IPS-20b (cell line): ENCODE results near the gene SIRPB2.
A peak's percentile ranks its signal among the peaks of the same experiment; 100 is the strongest.

Source experiments
- H3K27ac ChIP-seq: one replicate; pipeline ENCODE4 v1.5.1; 2013; ENCODE audit warnings: low read length
- H3K27me3 ChIP-seq: 2 replicates; pipeline ENCODE4 v1.6.1; 2013; ENCODE audit warnings: mild to moderate bottlenecking, low read length, inconsistent platforms; ENCODE audit not compliant: insufficient read depth
- H3K36me3 ChIP-seq: 2 replicates; pipeline ENCODE4 v1.6.1; 2013; ENCODE audit warnings: low read depth, mild to moderate bottlenecking, inconsistent platforms, low read length, moderate library complexity; ENCODE audit not compliant: insufficient read depth
- H3K4me1 ChIP-seq: 2 replicates; pipeline ENCODE4 v1.6.1; 2013; ENCODE audit warnings: mild to moderate bottlenecking, control low read depth, inconsistent platforms, low read length, moderate library complexity; ENCODE audit not compliant: insufficient read depth
- H3K4me3 ChIP-seq: 2 replicates; pipeline ENCODE4 v1.5.1; 2013; ENCODE audit warnings: mild to moderate bottlenecking, low read length, inconsistent platforms
- H3K9ac ChIP-seq: 2 replicates; pipeline ENCODE4 v1.6.1; 2013; ENCODE audit warnings: low read depth, mild to moderate bottlenecking, inconsistent platforms, low read length, moderate library complexity
- H3K9me3 ChIP-seq: 2 replicates; pipeline ENCODE4 v1.6.1; 2013; ENCODE audit warnings: mild to moderate bottlenecking, low read depth, low read length, inconsistent platforms; ENCODE audit not compliant: insufficient read depth

SIRPB2 gene

DNA sequence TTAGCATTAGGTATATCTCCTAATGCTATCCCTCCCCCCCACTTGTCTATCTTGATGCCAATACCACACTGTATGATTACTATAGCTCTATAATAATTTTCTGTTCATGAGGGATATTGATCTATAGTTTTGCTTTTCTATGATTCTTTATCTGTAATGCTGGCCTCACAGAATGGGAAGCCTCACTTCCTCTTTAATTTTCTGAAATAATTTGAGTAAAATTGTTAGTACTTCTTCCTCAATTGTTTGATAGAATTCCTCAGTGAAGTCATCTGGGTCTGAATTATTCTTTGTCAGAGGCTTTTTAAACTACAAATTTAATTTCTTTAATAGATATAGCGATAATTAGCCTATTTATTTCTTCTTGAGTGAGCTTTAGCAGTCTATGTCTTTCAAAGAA is 35.1 kb upstream of the SIRPB2 start:
- Histone ChIP-seq H3K36me3 (no peaks in the 10 kb centered on the region), H3K9ac (no peak overlapping the region), H3K9me3 (no peaks in the 10 kb centered on the region), H3K4me1 (no peaks in the 10 kb centered on the region), H3K4me3 (no peak overlapping the region), H3K27me3 (no peaks in the 10 kb centered on the region), H3K27ac (no peak overlapping the region)

DNA sequence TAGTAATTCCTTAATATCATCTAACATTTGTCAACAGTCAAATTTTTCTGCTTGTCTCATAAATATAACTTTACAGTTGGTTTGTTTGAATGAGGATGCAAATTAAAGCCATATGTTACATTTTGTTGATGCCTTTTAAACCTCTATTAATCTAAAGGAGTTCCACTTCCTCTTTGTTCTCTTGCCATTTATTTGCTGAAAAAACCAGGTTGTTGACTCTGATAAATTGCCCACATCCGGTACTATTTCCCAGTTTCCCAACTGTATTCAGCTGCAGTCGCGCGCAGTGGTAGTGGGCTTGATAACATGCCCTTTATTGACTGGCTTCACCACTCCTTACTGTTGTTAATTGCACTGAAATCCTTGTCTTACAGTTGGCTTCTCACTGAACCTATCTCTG is 32.8 kb upstream of the SIRPB2 start:
- Histone ChIP-seq H3K4me3 (no peak overlapping the region), H3K9ac (no peak overlapping the region), H3K4me1 (no peaks in the 10 kb centered on the region), H3K27ac (no peak overlapping the region), H3K27me3 (no peaks in the 10 kb centered on the region), H3K36me3 (no peaks in the 10 kb centered on the region), H3K9me3 (no peaks in the 10 kb centered on the region)

DNA sequence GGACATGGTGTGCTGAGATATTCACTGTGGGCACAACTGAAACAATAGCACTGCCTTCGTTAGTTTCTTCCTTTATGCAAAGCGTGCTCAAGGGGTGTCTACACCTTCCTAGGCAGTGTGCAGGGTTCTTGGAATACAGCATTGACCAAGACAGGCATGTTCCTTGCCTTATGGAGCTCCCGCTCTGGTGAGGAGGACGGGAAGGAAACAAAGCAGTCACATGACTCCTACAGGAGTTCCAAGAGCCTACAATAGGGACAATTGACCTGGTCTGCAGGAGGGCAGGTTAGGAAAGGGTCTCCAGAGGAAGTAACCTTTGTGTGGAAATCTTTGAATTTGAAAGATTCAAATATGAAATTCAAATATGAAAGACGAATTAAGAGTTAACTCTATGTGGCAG is 25.8 kb upstream of the SIRPB2 start:
- Histone ChIP-seq H3K36me3 (no peaks in the 10 kb centered on the region), H3K27ac (no peak overlapping the region), H3K9ac (no peak overlapping the region), H3K9me3 (no peaks in the 10 kb centered on the region), H3K4me3 (no peak overlapping the region), H3K27me3 (no peaks in the 10 kb centered on the region), H3K4me1 (no peaks in the 10 kb centered on the region; the same call in none of the 2 replicates)

DNA sequence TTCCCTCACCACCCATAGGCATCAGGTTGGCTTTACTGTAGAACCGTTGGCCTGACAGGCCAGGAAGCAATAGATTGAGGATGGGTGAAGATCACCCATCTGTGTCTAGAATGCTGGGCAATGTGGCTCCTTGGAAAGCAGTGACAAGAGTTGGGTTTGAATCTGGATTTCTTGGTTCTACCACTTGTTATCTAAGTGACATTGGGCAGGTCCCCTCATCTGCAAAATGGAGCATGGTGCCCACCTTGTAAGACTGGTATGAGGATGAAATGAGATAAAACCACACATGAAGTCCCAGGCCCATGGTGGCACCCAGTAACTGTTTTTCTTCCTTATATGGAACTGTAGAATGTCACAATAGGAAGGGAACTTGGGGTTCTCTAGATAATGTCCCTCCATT is 22.6 kb upstream of the SIRPB2 start:
- Histone ChIP-seq H3K27me3 (no peaks in the 10 kb centered on the region), H3K4me3 (no peak overlapping the region), H3K9me3 (no peaks in the 10 kb centered on the region), H3K27ac (no peak overlapping the region), H3K36me3 (no peaks in the 10 kb centered on the region), H3K9ac (no peak overlapping the region), H3K4me1 (no peaks in the 10 kb centered on the region; the same call in none of the 2 replicates)

DNA sequence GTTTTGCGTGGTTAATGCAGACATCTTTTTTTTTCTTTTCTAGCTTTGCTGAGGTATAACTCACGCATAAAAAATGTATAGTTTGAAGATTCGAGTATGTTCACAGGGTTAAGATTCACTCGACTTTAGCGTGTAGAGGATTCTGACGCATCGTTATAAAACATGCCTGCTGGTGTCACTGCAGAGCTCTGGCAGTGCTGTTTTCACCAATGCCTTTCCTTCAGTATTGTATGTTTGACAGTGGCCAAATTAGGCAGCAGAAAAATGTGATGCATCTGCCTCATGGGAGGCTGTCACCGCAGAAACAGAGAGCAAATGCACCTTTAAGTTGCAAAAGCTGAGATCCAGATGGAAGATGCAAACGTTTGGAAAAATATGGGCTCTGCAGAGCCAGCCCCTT is 18.0 kb upstream of the SIRPB2 start:
- Histone ChIP-seq H3K9ac (no peak overlapping the region), H3K27me3 (no peaks in the 10 kb centered on the region), H3K4me1 (no peaks in the 10 kb centered on the region), H3K36me3 (no peaks in the 10 kb centered on the region), H3K9me3 (no peaks in the 10 kb centered on the region), H3K27ac (no peak overlapping the region), H3K4me3 (no peak overlapping the region)

DNA sequence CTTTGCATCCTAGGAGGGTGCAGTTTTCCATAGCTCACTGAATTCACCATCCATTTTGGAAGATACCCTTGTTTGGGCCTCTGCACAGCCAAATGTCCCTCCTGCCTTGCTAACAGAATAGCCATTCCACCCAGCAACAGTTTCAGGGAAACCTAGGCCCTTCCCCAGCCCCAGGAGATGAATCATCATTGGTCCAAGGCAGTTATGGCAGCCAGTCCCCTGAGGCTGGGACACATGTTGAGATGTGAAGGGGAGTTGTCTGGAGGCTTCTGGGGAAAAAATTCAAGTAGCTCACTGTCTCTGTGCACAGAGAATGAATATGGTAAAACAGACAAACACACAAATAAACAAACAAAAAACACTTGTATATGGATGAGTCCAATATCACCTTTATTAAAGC is 17.4 kb upstream of the SIRPB2 start:
- Histone ChIP-seq H3K27ac (no peak overlapping the region), H3K4me1 (no peaks in the 10 kb centered on the region), H3K4me3 (no peak overlapping the region), H3K9ac (no peak overlapping the region), H3K9me3 (no peaks in the 10 kb centered on the region), H3K27me3 (no peaks in the 10 kb centered on the region), H3K36me3 (no peaks in the 10 kb centered on the region)

DNA sequence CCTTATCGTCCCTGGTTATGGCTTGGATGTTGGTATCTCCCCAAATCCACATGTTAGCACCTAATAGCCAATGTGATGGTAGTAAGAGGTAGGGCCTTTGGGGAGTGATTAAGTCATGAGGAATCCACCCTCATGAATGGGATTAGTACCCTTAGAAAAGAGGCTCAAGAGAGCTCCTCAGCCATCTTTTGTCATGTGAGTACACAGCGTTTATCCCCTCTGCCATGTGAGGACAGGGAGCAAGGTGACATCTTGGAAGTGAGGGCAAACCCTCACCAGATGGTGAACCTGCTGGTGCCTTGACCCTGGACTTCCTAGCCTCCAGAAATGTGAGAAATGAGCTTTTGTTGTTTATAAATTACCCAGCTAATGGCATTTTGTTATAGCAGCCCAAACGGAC is 16.1 kb upstream of the SIRPB2 start:
- Histone ChIP-seq H3K9ac (no peak overlapping the region), H3K27me3 (no peaks in the 10 kb centered on the region), H3K36me3 (no peaks in the 10 kb centered on the region), H3K4me3 (no peak overlapping the region), H3K27ac (no peak overlapping the region), H3K4me1 (no peaks in the 10 kb centered on the region), H3K9me3 (0 out of 2 replicates have a peak, but pooled peaks cover 1% of the 10 kb centered on the region)

DNA sequence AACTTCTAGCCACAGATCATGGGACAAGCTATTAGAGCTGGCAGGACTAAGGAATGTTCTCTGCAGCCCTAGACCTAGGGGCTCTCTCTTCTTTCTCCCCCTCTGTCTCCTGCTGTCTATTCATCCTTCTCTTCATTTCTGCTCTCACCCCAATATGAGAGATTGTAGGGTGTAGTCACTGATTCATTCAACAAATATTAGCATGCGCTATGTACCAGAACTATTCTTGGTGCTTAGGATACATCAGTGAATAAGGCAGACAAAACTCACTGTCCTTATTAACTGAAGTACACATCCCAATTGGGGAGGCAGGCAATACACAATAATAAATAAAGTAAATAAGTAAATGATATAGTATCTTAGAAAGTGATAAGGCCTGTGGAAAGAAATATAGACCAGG is 14.7 kb upstream of the SIRPB2 start:
- H3K9me3 ChIP-seq = peaks cover 6% of the 10 kb centered on the region; the same call in 1 of the 2 replicates
- no peaks in the 10 kb centered on the region for H3K36me3 ChIP-seq
- no peak overlapping the region for H3K4me3 ChIP-seq
- H3K27ac ChIP-seq = no peak overlapping the region
- no peak overlapping the region for H3K9ac ChIP-seq
- H3K4me1 ChIP-seq = peaks cover 5% of the 10 kb centered on the region; the same call in 1 of the 2 replicates
- H3K27me3 ChIP-seq = no peaks in the 10 kb centered on the region

DNA sequence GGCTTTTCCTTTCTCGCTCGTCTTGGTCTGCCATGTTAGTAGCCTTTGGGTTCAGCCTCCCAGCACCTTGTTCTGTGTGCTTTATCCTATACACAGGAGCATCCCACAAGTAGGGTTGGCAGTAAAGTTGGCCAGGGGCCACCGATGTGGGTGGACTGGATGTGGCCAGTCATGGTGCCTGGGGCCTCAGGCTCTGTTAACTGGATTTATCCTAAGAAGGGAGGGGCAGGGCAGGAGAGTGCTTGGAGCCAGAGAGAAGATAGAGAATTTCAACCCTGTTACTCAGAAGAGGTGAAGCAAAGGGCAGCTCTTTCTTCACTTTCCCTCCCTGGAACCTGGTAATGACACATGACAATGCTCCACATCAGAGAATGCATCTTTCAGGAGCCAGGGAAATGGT is 14.1 kb upstream of the SIRPB2 start:
- no peaks in the 10 kb centered on the region for H3K36me3 ChIP-seq
- H3K9me3 ChIP-seq = peaks cover 6% of the 10 kb centered on the region; the same call in 1 of the 2 replicates
- H3K27me3 ChIP-seq = no peaks in the 10 kb centered on the region
- no peak overlapping the region for H3K9ac ChIP-seq
- peaks cover 8% of the 10 kb centered on the region; the same call in 1 of the 2 replicates for H3K4me1 ChIP-seq
- H3K4me3 ChIP-seq = no peak overlapping the region
- H3K27ac ChIP-seq = no peak overlapping the region

DNA sequence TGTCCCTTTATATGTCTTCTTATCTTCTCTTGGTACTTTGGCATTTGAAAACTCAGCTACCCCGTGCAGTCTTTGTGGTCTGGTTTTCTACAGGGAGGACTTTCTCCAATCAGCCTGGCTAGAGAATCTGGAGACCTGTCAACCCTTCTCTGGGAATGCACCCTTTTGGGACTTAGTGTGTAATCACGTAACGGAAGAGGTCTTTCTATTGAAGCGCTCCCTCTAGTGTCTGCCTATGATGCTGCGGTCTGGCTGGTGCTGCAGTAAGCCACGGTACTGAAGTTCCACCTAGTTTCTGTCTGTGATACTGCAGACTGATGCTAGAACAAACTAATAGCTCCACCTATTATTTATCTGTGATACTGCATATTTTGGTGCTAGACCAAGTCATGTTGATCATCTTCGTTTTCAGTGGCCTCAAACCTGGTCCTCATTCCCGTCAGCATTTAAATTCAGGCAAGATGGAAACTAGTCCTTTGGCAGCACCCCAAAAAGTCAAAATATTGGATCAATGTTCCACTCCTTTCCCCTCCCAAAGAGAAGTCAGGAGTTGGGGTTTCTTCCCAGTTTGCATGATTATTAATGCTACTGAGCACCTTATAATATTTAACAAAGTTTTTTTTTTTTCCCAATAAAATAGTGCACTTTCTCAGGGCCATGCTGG is 12.5 kb upstream of the SIRPB2 start:
- Histone ChIP-seq H3K9ac (no peak overlapping the region), H3K4me3 (no peak overlapping the region), H3K4me1 (peaks cover 13% of the 10 kb centered on the region; the same call in 1 of the 2 replicates), H3K36me3 (no peaks in the 10 kb centered on the region), H3K27ac (no peak overlapping the region), H3K27me3 (no peaks in the 10 kb centered on the region), H3K9me3 (peaks cover 6% of the 10 kb centered on the region; the same call in 1 of the 2 replicates)

DNA sequence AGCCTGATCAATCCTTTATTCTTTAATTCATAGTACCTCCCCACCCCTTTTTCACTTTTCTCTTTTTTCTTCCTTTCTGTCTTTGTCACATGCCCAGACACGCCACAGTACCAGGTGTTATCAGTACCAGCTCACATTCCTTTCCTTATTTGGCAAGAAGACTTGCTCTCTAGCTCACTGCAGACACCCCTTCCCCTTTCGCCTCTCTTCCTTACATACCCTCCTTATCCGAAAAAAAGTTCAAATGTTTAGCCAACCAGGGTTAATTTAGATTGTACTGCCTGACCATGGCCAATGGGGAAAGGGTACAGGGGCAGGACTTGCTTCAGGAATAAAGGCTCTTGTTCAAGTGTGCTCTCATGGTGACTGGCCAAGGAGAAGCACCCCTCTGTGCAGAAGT is 9.3 kb upstream of the SIRPB2 start:
- Histone ChIP-seq H3K27ac (peak overlapping the region; percentile 49), H3K4me1 (peaks cover 13% of the 10 kb centered on the region; the same call in 1 of the 2 replicates), H3K9me3 (peaks cover 6% of the 10 kb centered on the region; the same call in 1 of the 2 replicates), H3K4me3 (no peak overlapping the region), H3K36me3 (no peaks in the 10 kb centered on the region), H3K27me3 (no peaks in the 10 kb centered on the region), H3K9ac (peak overlapping the region; percentile 43; the same call in 1 of the 2 replicates)
